Activated CD8-positive, alpha-beta memory T cell treated with anti-CD3 and anti-CD28 coated beads for 24 hours (primary cell): ENCODE results near the gene VPS37C.
"Not testable (repeated sequence)": the region's sequence is repeated elsewhere in the genome, so short reads cannot be mapped to it uniquely, and the experiment has no call there.

Source experiments
- DNase-seq: peaks from one replicate; pipeline ENCODE4 v3.0.0-alpha.2; 2020

The VPS37C gene

GRCh38 chr11:61114913-61115312 lies 46.3 kb downstream of the VPS37C start:
- DNase-seq = no peak

- DNase-seq = no peak
Measured at GRCh38 chr11:61113201-61113600, 48.0 kb downstream of the VPS37C start.

- DNase-seq = no peak
Measured at GRCh38 chr11:61112575-61112974, 48.7 kb downstream of the VPS37C start.

- DNase-seq = peak; percentile 77
Measured at GRCh38 chr11:61111786-61112517, 49.3 kb downstream of the VPS37C start.

- DNase-seq = no peak
Measured at GRCh38 chr11:61111050-61111435, 50.2 kb downstream of the VPS37C start.

- DNase-seq = no peak
Measured at GRCh38 chr11:61110255-61111049, 50.8 kb downstream of the VPS37C start.

GRCh38 chr11:61109671-61110070 lies 51.6 kb downstream of the VPS37C start:
- no peak for DNase-seq

- no peak for DNase-seq
Measured at GRCh38 chr11:61108847-61109585, 52.2 kb downstream of the VPS37C start.

- DNase-seq = no peak
Measured at GRCh38 chr11:61107888-61108287, 53.3 kb downstream of the VPS37C start.

- DNase-seq = no peak
Measured at GRCh38 chr11:61106894-61107470, 54.2 kb downstream of the VPS37C start.

- DNase-seq = no peak
Measured at GRCh38 chr11:61106296-61106695, 54.9 kb downstream of the VPS37C start.

GRCh38 chr11:61104963-61105362 lies 56.3 kb downstream of the VPS37C start:
- no peak for DNase-seq

- DNase-seq = no peak
Measured at GRCh38 chr11:61103851-61104423, 57.3 kb downstream of the VPS37C start.

- peak; percentile 81 for DNase-seq
Measured at GRCh38 chr11:61102667-61103571, 58.3 kb downstream of the VPS37C start.

- DNase-seq = peak; percentile 53
Measured at GRCh38 chr11:61098778-61099177, 62.4 kb downstream of the VPS37C start.

- not testable (repeated sequence) for DNase-seq
Measured at GRCh38 chr11:61098261-61098660, 63.0 kb downstream of the VPS37C start.

GRCh38 chr11:61095021-61095420 lies 66.2 kb downstream of the VPS37C start:
- no peak for DNase-seq

- not testable (repeated sequence) for DNase-seq
Measured at GRCh38 chr11:61094167-61094566, 67.1 kb downstream of the VPS37C start.

- no peak for DNase-seq
Measured at GRCh38 chr11:61092908-61093763, 68.1 kb downstream of the VPS37C start.

GRCh38 chr11:61092280-61092766 lies 68.9 kb downstream of the VPS37C start:
- no peak for DNase-seq
